WTC11 (cell line): ENCODE results near the gene FAM89A.

Source experiments
- CBFB ChIP-seq: sonication (generic); formaldehyde crosslinking; IDR thresholded peaks from 2 replicates; pipeline ENCODE4 v1.8.1; 2022; ENCODE audit warnings: mild to moderate bottlenecking, low read depth, missing genetic modification reagents
- ESRRA ChIP-seq: sonication (generic); formaldehyde crosslinking; IDR thresholded peaks from 2 replicates; pipeline ENCODE4 v1.8.1; 2022; ENCODE audit warnings: mild to moderate bottlenecking, missing genetic modification reagents, borderline replicate concordance
- GABPB1 ChIP-seq: sonication (generic); formaldehyde crosslinking; IDR thresholded peaks from 2 replicates; pipeline ENCODE4 v1.8.1; 2023; ENCODE audit warnings: mild to moderate bottlenecking, missing genetic modification reagents
- KAT7 ChIP-seq: sonication (generic); formaldehyde crosslinking; IDR thresholded peaks from 2 replicates; pipeline ENCODE4 v1.8.1; 2023; ENCODE audit warnings: missing genetic modification reagents, mild to moderate bottlenecking, borderline replicate concordance
- ZNF423 ChIP-seq: fragments of 250-450 bp; sonication (Bioruptor Pico); IDR thresholded peaks from 2 replicates; pipeline ENCODE4 v2.1.2; 2022; ENCODE audit warnings: mild to moderate bottlenecking, moderate library complexity
- TF ChIP-seq, protein P1 (sequence below): sonication (generic); formaldehyde crosslinking; IDR thresholded peaks from 2 replicates; pipeline ENCODE4 v1.8.1; 2023; ENCODE audit warnings: mild to moderate bottlenecking, missing genetic modification reagents, moderate library complexity
- TF ChIP-seq, protein P2 (sequence below): fragments of 200-600 bp; IDR thresholded peaks from 2 replicates; pipeline ENCODE4 v1.8.0; 2022; ENCODE audit warnings: antibody characterized with exemption
- TF ChIP-seq, protein P3 (sequence below): sonication (generic); formaldehyde crosslinking; IDR thresholded peaks from 2 replicates; pipeline ENCODE4 v1.8.0; 2022; ENCODE audit warnings: mild to moderate bottlenecking, missing genetic modification reagents
- TF ChIP-seq, protein P4 (sequence below): sonication (generic); formaldehyde crosslinking; IDR thresholded peaks from 2 replicates; pipeline ENCODE4 v1.8.0; 2023; ENCODE audit warnings: mild to moderate bottlenecking, missing genetic modification reagents

DNA sequence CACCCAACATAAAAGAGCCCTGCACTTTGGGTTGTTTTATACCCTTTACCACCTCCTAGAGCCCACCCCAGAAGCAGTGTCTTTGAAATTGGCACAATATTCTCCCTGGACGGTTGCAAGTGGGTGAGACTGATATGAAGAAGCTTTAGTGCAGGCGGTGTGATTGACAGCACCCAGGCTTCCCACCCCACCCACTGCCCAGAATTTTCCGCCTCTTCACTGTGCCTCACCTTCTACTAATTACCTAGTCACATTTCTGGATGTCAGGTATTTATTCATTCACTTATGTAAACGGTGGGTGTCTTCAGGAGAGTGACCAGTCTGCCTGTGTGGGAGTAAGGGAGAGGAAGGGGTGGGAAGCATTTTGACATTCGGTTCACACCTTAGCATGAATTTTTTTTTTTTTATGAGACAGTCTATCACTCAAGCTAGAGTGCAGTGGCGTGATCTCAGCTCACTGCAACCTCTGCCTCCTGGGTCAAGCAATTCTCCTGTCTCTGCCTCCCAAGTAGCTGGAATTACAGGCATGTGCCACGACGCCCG lies 1.7 kb upstream of the FAM89A start:
- TF ChIP-seq ESRRA: no peak
- TF ChIP-seq, protein P1, sequence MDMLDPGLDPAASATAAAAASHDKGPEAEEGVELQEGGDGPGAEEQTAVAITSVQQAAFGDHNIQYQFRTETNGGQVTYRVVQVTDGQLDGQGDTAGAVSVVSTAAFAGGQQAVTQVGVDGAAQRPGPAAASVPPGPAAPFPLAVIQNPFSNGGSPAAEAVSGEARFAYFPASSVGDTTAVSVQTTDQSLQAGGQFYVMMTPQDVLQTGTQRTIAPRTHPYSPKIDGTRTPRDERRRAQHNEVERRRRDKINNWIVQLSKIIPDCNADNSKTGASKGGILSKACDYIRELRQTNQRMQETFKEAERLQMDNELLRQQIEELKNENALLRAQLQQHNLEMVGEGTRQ (CRISPR knock-in tag): no peak
- TF ChIP-seq, protein P2, sequence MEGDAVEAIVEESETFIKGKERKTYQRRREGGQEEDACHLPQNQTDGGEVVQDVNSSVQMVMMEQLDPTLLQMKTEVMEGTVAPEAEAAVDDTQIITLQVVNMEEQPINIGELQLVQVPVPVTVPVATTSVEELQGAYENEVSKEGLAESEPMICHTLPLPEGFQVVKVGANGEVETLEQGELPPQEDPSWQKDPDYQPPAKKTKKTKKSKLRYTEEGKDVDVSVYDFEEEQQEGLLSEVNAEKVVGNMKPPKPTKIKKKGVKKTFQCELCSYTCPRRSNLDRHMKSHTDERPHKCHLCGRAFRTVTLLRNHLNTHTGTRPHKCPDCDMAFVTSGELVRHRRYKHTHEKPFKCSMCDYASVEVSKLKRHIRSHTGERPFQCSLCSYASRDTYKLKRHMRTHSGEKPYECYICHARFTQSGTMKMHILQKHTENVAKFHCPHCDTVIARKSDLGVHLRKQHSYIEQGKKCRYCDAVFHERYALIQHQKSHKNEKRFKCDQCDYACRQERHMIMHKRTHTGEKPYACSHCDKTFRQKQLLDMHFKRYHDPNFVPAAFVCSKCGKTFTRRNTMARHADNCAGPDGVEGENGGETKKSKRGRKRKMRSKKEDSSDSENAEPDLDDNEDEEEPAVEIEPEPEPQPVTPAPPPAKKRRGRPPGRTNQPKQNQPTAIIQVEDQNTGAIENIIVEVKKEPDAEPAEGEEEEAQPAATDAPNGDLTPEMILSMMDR: no peak
- TF ChIP-seq KAT7: no peak
- TF ChIP-seq, protein P3, sequence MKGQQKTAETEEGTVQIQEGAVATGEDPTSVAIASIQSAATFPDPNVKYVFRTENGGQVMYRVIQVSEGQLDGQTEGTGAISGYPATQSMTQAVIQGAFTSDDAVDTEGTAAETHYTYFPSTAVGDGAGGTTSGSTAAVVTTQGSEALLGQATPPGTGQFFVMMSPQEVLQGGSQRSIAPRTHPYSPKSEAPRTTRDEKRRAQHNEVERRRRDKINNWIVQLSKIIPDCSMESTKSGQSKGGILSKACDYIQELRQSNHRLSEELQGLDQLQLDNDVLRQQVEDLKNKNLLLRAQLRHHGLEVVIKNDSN (CRISPR knock-in tag): no peak
- TF ChIP-seq, protein P4, sequence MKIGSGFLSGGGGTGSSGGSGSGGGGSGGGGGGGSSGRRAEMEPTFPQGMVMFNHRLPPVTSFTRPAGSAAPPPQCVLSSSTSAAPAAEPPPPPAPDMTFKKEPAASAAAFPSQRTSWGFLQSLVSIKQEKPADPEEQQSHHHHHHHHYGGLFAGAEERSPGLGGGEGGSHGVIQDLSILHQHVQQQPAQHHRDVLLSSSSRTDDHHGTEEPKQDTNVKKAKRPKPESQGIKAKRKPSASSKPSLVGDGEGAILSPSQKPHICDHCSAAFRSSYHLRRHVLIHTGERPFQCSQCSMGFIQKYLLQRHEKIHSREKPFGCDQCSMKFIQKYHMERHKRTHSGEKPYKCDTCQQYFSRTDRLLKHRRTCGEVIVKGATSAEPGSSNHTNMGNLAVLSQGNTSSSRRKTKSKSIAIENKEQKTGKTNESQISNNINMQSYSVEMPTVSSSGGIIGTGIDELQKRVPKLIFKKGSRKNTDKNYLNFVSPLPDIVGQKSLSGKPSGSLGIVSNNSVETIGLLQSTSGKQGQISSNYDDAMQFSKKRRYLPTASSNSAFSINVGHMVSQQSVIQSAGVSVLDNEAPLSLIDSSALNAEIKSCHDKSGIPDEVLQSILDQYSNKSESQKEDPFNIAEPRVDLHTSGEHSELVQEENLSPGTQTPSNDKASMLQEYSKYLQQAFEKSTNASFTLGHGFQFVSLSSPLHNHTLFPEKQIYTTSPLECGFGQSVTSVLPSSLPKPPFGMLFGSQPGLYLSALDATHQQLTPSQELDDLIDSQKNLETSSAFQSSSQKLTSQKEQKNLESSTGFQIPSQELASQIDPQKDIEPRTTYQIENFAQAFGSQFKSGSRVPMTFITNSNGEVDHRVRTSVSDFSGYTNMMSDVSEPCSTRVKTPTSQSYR (CRISPR knock-in tag): no peak
- TF ChIP-seq GABPB1 (CRISPR knock-in tag): no peak
- TF ChIP-seq CBFB (CRISPR knock-in tag): no peak
- no peak for TF ChIP-seq ZNF423 (CRISPR knock-in tag)
